IPS-NIHi7 (cell line): ENCODE measurements around the gene CTAG2.
"Not testable (repeated sequence)": the region's sequence is repeated elsewhere in the genome, so short reads cannot be mapped to it uniquely, and the experiment has no call there.

Experiments used
- DNase-seq: peaks from one replicate; pipeline ENCODE4 v3.0.0; 2012; ENCODE audit warnings: mixed read lengths; ENCODE audit errors: extremely low spot score

Gene CTAG2

DNA sequence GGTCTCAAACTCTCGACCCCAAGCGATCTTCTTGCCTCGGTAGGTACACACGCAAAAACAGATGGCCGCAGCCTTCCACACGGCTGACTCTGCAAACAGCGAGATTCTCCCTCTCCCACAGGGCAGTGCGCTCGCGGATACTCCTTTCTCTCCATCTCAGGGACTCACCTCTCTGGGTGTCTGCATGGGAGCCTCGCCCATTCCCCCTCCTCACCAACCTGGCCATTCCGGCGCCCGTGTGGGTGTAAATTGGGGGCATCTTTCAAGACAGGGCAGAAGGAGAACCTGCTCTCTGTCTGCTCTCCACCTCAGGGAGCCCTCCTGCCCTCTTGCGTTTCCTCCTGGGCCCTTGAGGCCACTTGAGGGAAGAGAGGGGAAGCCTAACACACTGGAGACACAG lies 4.4 kb downstream of the CTAG2 start:
- no peak for DNase-seq

DNA sequence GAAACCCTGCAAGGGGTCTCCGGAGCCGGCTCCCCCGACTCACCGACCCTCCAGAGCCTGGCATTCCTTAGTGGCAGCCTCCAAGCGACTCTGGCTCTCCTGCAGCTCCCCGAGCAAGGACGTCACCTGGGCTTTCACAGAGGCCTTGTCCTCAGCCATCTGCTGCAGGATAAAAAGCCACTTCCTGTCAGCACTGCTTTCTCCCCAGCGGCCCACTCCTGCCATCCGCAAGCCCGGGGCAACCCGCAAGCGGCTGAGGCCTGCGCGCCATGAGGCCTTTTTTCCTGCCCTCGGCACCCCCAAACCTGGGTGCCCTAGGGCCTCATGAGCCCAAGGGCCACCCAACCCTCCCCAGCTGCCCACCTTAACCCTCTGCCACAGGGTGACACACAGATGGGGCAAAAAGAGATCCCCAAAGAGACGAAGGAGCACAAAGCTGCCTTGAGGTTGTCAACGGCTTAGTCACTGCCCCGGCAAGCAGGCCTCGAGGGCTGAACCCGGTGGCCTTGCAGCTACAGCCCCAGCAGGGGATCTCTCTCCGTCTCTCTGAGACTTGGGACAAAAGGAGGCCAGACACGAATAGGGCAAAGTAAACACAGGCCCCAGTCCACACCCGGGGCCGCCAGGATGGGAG lies 7.5 kb downstream of the CTAG2 start:
- DNase-seq = not testable (repeated sequence)

DNA sequence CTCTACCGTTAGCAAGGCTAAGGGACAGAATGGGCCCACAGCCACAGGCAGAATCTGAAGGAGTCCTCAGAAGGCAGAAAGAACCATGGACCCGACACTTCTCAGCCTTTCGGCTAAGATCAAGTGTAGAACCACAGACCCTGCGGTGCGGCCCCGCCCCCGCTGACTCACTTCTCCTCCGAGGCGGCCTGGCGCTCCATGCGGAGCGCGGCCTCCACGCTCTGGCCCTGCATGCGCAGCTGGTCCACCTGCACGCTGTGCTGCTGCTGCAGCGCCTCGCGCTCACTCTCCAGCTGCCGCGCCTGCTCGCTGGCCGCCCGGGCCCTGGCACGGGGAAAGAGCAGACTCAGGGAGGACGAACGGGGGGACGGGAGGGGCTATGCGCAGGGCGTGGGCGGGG lies 9.7 kb downstream of the CTAG2 start:
- DNase-seq = not testable (repeated sequence)

- not testable (repeated sequence) for DNase-seq
Observed at GRCh38 chrX:154641740-154642139, 11.6 kb downstream of the CTAG2 start.

- DNase-seq = not testable (repeated sequence)
Observed at GRCh38 chrX:154633661-154634060, 19.7 kb downstream of the CTAG2 start.

GRCh38 chrX:154630949-154631348 lies 22.4 kb downstream of the CTAG2 start:
- DNase-seq = not testable (repeated sequence)

DNA sequence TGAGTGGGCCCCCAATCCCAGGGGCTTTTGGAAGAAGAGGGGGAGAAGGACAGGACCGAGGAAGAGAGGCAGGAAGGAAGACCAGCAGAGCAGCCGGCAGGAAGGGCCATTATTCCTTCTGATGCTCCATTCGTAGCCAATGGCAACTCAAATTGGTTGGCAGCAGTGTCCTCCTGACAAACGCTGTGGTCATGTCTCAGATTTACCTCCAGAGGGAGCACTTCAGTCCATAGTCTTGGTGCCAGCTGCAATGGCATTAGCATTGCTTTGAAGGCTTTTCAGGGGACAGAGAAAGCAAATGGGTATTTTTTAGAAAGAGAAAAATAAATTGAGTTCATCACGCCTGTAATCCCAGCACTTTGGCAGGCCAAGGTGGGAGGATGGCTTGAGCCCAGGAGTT lies 24.4 kb downstream of the CTAG2 start:
- not testable (repeated sequence) for DNase-seq

GRCh38 chrX:154620767-154621414 lies 32.5 kb downstream of the CTAG2 start:
- not testable (repeated sequence) for DNase-seq

DNA sequence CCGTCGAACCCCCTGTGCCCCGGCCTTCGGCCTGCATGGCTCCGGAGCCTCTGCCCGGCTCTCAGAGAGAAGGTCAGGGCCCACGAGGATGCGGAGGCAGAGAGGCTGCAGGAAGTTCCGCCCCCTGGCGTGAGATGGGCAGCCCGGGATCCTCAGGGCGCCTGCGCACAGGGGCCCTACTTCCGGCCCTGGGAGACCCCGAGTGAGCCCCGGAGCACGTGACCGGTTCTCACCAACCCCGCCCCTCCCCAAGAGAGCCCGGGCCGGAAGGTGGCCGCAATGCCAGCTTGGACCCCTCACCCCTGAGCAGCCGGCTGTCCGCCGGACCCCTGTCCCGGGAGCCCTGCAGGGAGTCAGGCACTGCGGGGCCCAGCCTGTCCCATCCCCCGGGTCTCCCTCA lies 34.2 kb downstream of the CTAG2 start, which contains the start of gene CTAG1B:
Gene CTAG1B, minus strand, starts transcription at position 101 of the 400 bp plus-strand sequence. Its CDS starts 64 bp downstream, at position 37.
- DNase-seq = not testable (repeated sequence)

- DNase-seq = not testable (repeated sequence)
Observed at GRCh38 chrX:154613586-154613985, 39.8 kb downstream of the CTAG2 start.

DNA sequence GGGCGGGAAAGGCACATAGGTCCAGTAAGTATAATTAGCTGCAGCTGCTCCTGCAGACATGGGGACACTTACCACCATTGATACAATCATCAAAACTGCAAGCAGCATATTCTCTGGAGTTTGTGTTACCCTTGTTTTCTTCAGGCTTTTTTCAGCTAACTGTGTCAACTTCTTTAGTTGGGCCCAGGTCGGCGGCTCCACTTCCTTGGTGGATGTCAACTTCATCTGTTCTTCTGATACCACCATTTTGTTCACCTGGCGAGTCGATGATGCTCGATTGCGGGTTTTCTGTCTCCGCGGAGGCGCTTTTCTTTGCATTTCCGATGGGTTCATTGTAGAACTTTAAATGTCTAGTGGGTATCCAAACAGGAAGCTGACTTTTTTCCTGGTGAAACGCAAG lies 42.2 kb downstream of the CTAG2 start:
- DNase-seq = not testable (repeated sequence)

GRCh38 chrX:154608823-154609222 lies 44.6 kb downstream of the CTAG2 start:
- DNase-seq = not testable (repeated sequence)

GRCh38 chrX:154607976-154608375 lies 45.4 kb downstream of the CTAG2 start:
- not testable (repeated sequence) for DNase-seq

GRCh38 chrX:154607370-154607769 lies 46.0 kb downstream of the CTAG2 start:
- DNase-seq = no peak

DNA sequence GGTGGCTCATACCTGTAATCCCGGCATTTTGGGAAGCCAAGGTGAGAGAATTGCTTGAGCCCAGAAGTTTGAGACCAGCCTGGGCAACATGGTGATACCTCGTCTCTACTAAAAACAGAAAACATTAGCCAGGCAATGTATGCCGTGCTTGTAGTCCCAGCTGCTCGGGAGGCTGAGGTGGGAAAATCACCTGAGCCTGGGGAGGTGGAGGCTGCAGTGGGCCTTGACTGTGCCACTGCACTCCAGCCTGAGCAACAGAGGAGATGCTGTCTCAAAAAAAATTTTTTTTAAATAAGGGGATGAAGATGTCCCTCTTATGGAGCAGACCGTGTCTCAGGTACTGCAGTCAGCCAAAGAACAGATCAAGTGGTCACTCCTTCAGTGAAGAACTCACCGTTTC lies 47.8 kb downstream of the CTAG2 start:
- DNase-seq = no peak

- no peak for DNase-seq
Observed at GRCh38 chrX:154603438-154604430, 49.6 kb downstream of the CTAG2 start.

- no peak for DNase-seq
Observed at GRCh38 chrX:154602766-154603437, 50.5 kb downstream of the CTAG2 start.

DNA sequence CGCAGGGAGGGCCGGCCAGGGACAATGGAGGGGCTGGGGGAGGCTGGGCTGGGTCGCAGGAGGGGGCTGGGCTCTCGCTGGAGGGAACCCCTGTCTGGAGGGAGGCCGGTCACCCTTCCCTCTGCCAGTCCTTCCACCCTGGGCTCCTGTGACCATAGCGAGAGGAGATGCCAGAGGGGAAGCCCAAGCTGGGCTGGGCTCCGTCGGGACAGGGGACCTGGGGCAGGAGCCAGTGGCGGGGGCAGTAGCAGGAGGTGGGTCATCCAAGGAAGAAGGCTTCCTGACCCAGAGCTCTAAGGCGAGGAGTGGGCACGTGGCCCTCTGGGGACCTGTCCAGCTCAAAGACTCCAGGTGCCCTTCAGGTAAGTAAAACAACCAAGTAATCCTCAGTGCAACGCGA lies 51.2 kb downstream of the CTAG2 start:
- no peak for DNase-seq
